Skeletal muscle cell (primary cell): ENCODE results near the gene CCDC106.

Source experiments
- DNase-seq: peaks from one replicate; pipeline ENCODE4 v3.0.0-alpha.2; 2010; ENCODE audit warnings: low read depth
- H3K4me3 ChIP-seq: 2 replicates; pipeline ENCODE4 v1.5.1; 2011; ENCODE audit warnings: low read depth, mild to moderate bottlenecking, control low read depth, low read length, moderate library complexity

Gene CCDC106

DNA sequence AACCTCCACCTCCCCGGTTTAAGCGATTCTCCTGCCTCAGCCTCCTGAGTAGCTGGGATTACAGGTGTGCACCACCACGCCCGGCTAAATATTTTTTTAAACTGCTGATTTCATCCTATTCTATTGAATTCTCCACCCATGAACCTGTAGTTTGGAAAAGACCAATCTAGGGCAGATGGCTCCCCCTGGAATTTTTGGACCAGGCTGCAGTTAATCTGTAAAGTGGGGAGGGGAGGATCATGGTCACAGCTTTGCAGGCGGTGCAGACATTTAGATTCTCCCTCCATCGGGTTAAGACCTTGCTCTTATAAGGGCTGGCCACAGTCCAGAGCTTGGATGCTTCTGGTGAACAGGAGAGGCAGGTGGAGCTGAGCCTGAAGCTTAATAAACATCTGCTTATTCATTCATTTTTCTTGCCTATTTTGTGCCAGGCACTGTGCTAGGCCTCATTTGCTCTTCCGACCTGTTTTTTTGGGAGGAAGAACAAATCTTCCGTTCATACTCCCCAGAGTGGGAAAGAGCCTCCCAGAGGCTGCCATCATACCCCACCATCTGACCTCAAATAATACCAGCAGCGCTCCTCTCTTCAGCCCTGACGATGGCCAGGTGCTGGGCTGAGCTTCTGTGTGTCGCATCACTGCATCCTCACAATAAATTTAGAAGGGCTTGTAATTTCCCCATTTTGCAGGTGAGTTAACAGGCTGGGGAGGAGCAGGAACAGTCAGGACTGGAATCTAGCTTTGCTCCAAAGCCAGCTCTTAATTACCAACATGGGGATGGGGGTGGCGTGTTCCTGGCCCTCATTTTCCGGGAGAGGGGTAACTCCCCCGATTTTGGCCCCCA is 902 bp upstream of the CCDC106 start:
- DNase-seq = no peak
- peak overlapping the region; percentile 76 for H3K4me3 ChIP-seq

DNA sequence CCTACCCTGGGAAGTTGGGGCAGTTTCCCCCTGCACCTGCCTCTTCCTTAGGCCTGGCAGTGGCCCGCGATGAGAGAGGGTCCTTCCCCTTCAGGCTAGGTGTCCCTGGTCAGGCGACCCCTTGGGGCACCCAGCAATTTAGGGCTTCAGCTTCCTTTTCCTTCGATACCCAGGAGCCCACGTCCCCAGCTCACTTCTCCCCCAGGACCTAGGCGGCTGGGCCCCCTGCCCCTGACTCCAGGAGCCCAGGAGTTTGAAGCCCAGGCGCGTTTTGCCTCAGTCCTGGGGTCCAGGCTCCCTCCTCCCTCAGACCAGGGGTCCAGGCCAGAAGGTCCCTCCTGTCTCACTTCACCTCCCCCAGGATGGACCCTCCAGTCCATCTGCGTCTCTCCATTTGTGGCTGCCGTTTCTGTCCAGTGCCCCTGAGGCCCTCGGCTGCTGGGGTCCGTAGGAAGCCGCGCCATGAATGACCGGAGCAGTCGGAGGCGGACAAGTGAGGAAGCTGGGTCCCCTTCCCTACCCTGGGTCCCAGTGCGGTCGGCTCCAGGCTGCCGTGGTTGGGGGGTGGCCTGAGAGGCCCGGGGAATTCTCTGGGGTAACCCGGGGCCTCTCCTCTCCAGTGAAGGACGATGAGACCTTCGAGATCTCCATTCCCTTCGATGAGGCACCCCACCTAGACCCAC is 714 bp downstream of the CCDC106 start:
- no peak for DNase-seq

DNA sequence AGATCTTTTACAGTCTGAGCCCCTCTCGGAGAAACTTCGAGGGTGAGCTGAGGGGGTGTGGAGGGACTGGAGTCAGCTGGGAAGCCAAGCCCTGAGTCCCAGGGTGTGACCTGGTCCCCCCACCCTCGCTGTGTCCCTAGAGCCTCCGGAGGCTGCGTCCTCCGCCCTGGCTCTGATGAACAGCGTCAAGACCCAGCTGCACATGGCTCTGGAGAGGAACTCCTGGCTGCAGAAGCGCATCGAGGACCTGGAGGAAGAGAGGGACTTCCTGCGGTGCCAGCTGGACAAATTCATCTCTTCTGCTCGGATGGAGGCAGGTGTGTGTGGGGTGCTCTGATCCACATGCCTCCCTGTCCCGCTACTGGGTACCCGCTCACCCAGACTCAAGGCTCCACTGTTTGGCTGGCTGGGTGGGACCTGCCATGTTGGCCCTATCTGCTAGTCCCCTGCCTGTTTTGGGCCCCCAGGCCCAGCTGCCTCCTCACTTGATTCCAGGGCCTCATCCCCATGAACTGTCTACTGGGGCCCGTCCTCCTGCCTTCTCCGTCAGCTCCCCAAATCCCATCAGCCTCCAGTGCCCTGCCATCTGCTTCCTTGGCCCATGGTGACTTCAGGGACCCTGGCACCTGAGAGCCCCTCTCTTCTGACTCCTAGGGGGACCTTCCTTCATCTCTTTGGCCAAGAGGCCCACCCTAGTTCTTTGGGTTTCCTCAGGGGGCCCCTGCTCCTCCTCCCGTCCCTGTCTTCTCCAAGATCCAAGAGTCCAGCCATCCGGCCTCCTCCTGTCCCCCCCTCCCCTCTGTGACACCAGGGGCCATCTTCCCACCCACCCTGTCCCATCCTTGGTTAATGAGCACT is 1.5 kb downstream of the CCDC106 start:
- no peak for DNase-seq
- peak overlapping the region; percentile 76 for H3K4me3 ChIP-seq

More for the DNA sequence above, 714 bp downstream of the CCDC106 start:
- peak overlapping the region; percentile 76 for H3K4me3 ChIP-seq

DNA sequence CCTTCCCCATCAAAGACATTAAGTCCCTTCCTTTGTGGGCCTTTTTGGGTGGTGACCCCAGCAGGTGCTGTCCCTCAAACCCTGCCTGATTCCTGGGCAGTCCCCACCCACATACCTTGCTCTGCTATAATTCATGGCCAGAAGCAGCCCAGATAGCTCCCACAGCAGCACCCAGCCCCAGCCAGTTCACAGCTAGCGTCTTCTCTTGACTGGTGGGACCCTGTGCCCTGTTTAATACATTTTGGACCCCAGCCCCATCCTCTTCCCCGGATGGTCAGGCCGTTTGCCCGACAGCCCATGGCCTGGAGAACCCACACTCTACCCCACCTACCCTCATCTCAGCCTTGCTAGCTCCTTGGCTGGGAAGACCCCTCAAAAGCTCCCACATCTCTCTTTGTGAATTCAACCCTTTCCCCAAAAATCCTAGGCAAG is 2.1 kb downstream of the CCDC106 start:
- H3K4me3 ChIP-seq = no peak overlapping the region
- DNase-seq = no peak

DNA sequence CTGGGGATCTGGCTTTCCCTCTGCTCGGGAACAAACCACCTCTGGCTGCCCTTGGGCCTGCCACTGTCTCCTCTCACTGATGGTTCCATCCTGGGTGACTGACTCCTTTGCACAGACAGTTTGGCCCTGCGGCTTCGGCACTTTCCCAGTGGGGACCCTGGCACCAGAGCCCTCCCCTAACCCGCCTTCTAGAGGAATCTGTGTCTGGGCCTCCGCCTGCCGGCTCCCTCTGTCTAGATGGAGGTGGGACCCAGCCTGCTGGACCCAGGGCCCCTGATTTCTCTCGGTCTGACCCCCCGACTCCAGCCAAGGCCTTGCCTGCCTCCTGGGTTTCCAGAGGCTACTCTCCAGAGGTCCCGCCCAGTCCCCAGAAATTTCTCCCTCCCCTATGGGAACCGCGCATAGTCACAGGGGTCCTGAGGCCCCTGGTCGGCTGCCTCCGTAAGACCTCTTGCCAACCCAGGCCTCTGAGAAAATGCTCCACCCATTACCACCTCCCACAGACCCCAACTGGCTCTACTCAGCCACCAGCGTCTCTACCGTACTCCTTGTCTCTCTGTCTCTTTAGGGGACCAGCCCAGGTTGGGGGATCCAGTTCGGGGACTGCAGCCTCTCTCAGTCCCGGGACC is 2.7 kb downstream of the CCDC106 start:
- DNase-seq = no peak
- no peak overlapping the region for H3K4me3 ChIP-seq

DNA sequence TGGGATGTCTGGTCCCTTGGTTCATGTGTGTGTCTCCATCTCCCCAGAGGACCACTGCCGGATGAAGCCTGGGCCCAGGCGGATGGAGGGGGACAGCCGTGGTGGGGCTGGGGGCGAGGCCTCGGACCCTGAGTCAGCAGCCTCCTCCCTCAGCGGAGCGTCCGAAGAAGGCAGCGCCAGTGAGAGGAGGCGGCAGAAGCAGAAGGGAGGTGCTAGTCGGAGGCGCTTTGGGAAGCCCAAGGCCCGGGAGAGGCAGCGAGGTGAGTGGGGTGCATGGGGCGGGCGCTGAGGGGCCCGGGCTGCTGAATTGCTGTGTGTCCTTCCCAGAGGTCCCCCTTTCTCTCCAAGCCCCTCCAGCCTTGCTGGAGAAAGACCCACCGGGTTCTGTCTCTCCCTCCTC is 3.2 kb downstream of the CCDC106 start:
- DNase-seq = no peak
- no peak overlapping the region for H3K4me3 ChIP-seq

DNA sequence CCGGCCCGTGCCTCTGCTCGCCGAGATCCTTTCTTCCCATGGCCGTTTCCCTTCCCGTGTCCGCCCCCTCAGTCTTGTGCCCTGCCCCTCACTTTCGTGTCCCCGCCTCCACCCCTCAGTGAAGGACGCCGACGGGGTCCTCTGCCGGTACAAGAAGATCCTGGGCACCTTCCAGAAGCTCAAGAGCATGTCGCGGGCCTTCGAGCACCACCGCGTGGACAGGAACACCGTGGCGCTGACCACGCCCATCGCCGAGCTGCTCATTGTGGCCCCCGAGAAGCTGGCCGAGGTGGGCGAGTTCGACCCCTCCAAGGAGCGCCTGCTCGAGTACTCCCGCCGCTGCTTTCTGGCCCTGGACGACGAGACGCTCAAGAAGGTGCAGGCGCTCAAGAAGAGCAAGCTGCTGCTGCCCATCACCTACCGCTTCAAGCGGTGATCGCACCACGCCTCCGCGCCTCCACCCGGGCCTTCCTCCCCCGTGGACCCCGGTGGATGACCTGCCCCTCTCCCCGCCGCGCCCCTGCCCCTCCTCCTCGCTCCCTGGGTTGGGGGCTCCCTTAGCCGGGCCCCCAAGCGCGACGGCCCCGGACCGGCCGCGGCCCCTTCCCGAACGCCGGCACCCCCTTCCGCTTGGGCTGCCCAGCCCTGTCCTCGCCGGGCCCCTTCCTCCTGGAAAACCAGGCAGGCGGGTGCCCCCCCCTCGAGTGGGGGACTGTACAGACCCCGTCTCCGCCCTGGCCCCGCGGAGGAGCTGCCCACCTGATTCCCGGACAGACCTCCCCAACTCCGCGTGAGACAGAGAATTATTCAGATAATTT is 4.5 kb downstream of the CCDC106 start:
- no peak overlapping the region for H3K4me3 ChIP-seq
- DNase-seq = no peak

DNA sequence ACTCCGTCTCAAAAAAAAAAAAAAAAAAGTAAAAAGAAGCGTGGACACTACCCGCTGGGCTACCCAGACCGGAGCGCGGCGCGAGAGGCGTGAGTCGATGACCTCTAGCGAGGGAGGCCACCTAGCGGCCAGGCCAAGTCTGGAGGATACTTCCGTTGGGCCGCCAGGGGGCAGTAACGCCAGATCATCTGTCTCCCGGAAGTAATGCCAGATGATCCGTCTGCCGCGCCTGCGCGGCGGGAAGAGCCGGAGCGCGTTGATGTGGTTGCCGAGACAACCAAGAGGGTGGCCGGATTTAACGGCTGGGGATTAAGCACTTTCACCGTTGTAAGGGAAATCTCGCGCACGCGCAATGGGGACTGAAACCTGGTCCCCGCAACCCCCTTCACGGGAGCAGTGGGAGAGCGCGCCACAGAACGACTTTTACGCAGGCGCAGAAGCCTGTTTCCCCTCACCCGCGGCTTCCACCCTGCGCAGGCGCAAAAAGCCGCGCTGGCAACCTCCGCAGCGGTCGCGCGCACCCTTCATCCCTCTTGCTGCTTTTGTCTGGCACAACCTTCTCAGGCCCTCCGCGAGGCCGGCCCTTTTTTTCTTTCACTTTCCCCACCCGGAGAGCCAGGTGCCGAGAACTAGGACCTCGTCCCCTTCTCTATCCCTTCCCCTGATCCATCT is 5.8 kb downstream of the CCDC106 start:
- DNase-seq = peak; percentile 95
- peak overlapping the region; percentile 69 for H3K4me3 ChIP-seq

DNA sequence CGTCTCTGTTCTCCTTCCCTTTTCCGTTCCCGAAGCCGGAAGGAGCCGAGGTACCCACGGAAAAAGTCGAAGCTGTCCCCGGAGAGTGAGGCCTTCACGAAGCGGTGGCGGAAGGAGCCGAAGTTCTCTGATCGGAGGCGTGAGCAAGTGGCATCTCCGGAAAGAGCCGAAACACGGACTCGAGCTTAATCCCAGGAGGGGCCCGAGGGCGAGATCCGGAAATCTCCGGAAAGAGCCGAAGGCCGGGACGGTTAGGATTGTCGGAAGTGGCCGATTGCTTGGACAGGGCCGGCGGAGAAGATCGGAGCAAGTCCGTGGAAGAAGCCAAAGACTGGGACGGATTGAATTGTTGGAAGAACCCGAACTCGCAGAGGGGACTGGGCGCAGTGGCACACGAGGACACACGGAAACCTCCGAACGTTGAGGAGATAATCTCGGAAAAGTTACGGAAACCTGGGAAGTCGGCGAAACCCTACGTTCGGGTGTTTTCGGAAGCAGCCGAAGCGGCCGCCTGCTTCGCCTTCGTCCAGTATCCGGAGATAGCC is 6.4 kb downstream of the CCDC106 start:
- DNase-seq = peak; percentile 93
- H3K4me3 ChIP-seq = peak overlapping the region; percentile 69

DNA sequence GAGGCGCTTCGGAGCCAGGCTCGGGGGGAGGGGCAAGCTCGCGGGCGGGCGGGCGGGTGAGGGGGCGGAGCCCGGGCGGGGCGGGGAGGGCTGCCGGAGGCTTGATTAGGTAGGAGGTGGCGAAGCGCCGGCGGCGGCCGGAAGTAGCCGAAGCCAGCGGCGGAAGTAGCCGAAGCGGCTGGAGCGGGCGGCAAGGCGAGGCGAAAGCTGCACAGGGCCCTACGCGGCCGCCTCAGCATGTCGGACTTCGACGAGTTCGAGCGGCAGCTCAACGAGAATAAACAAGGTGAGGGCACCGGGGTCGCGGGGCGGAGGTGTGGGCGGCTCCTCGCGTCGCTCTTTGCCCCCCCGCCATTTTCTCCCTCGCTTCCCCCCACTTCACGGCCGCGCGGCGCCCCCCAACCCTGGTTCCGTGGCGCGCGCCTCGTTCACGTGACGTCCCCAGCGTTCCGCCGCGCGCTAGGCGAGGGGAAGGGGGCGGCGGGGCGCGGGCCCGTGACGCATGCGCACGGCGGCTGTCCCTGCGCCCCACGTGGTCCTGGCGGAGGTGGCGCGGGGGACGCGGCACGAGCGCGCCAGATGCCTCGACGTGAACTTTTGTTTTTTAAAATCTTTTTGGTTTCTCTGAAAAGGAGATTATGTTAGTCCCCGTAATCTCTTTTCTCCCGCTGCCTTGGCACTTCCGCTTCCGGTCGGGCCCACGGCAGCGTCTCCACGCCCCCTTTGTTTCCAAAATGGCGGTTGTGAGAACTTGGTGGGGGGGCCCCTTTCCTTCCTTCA is 7.0 kb downstream of the CCDC106 start, which contains the start of gene U2AF2:
Gene U2AF2 (plus strand): TSS at position 168 of the 780 bp plus-strand sequence. CDS start 70 bp downstream, at position 238.
- peak; percentile 66 for DNase-seq

DNA sequence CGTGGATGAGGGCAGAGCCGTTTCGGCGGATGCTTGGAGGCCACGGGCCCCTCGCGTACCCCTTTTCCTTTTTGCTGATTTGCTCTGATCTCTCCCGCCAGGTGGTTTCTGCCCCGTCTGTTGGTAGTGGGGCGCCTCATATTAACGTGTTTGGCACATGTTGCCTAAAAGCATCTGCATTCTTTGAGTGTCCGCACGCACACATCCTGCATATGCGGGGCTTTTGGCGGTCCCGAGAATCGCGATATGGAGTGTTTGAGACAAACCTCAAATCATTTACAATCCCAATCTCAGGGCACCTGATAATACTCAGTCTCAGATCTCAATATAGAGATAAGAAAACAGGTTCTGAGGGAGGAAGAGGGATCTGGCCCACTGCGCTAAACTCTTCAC is 7.6 kb downstream of the CCDC106 start:
- no peak for DNase-seq
- H3K4me3 ChIP-seq = peak overlapping the region; percentile 69

More for the DNA sequence above, 7.0 kb downstream of the CCDC106 start, which contains the start of gene U2AF2:
- H3K4me3 ChIP-seq = peak within 1 kb of the TSS; percentile 69

DNA sequence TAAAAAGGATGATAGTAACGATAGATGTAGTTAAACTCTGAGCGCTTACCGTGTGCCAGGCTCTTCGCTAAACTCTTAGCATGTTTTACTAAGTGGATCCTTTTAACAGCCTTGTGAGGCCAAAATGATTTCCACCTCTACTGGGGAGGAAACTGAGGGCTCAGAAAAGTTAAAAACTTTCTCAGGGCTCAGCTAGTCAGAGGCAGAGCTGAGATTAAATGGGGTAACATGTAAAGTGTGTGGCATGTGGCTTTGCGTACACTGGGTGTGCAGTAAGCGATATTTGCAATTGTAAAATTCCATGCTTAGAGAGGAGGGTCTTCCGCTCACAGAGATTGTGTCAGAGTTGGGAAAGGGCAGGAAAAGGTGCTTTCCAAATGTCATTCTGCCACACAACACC is 8.5 kb downstream of the CCDC106 start:
- H3K4me3 ChIP-seq = peak overlapping the region; percentile 69
- no peak for DNase-seq

DNA sequence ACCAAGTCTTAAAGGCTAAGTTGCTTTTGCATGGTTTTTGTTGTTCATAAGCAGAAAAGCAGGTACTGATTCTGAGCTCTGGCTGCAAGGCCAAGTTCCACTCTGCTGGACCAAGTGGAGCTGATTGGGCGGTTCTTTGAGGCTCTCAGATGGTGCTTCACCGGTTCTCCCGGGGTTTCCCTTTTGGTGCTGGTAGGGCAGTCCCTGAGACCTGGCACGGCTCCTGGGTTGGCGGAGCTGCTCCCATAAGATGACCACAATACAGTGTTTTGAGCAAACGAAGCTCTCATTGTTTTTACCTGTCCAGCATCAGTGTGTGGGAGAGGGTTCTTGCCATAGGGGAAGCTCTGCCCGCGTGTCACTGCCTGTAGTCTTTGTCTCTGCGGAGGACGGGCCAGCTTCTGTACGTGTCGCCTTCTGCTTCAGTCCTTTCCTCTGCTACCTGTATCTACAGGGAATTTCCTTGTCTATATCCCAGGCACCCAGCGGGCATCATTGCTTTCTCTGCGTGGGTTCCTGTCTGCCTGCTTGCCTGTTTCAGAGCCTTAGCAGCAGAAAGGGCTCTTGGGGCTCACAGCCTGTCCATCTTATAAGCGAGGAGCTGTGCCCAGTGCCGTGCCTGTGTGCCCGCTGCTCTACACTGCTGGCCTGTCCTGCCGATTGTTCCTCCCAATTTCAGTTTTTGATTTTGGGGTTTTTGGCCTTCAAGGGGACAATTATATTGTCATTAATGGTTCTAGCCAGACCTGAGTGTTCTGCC is 9.2 kb downstream of the CCDC106 start:
- no peak for DNase-seq
- peak overlapping the region; percentile 69 for H3K4me3 ChIP-seq

DNA sequence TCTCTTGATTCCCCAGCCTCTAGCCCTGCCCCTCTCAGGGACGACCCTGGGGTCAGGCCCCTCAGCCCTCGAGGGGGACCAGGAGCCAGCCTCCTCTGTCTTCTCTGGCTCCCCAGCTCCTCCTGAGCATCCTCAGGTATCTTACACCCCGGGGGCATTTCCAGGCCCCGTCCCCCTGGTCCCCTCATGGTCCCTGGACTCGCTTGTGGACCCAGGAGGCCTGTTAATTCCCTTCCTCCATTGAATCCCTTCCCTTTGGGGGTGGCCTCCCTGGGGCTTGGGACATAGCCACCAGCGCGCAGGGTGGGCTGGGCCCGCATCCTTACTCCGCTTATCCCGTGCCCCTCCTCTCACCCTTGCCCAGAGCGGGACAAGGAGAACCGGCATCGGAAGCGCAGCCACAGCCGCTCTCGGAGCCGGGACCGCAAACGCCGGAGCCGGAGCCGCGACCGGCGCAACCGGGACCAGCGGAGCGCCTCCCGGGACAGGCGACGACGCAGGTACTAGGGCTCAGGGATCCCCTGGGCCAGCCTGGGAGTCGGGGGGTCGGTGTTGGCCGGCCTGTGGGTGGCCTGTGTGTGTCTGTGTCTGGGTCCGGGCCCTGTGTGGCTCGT is 10.9 kb downstream of the CCDC106 start:
- DNase-seq = no peak
- no peak overlapping the region for H3K4me3 ChIP-seq

DNA sequence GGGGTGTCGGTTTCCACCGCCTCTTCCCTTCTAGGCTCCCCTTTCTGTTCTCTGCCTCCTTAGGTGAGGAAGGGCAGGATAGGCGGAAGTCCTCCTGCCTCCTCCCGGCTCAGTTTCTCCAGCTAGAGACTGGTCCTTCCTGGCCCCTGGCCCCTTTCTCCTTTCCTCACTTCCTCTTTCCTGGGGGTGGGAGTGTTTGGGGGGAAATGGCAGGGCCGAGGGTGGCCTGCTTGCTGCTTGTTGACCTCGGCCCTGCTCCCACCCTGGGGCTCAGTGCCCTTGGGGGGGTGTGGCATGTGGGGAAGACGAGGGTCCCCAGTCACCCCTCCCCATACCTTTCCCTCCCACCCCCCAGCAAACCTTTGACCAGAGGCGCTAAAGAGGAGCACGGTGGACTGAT is 11.8 kb downstream of the CCDC106 start:
- no peak overlapping the region for H3K4me3 ChIP-seq
- no peak for DNase-seq

DNA sequence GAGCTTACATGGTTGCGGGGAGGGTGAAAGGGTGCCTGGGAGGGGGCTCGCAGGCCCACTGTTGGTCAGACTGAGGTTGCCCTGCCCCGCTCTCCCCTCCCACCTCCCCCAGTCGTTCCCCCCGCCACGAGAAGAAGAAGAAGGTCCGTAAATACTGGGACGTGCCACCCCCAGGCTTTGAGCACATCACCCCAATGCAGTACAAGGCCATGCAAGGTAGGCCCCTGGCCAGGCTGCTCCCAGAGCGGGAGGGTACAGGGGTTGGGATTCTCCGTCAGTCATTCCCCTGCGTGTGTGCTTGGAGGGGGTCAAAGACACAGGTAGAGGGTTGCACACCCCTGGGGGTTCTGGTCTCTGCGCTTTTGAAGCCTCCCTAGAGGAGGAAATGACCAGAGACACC is 12.4 kb downstream of the CCDC106 start:
- DNase-seq = no peak
- no peak overlapping the region for H3K4me3 ChIP-seq
